Keratinocyte (primary cell): ENCODE data around the gene TMEM190. TPM values are rescaled to one million over a fixed set of nuclear protein-coding genes. Genes with fewer than 3 reads are reported as not detected.
A peak's percentile ranks its signal among the peaks of the same experiment; 100 is the strongest.

Experiments
- DNase-seq: peaks from one replicate; pipeline ENCODE4 v3.0.0-alpha.2; 2011; ENCODE audit warnings: low read depth, missing footprints, low spot score
- FAIRE-seq: peaks from 2 replicates; lab custom pipeline; 2011; peaks lifted over from hg19 to GRCh38; lab: Jason Lieb, UNC
- H2AFZ ChIP-seq: 2 replicates; pipeline ENCODE4 v1.6.0; 2012; ENCODE audit warnings: low read length, control low read depth, inconsistent platforms; ENCODE audit not compliant: control insufficient read depth
- H3K27ac ChIP-seq: 2 replicates; pipeline ENCODE4 v1.5.1; 2011; ENCODE audit warnings: low read length; ENCODE audit not compliant: control insufficient read depth, insufficient read depth
- H3K27me3 ChIP-seq: 3 replicates; pipeline ENCODE4 v1.6.0; 2011; ENCODE audit warnings: low read length; ENCODE audit not compliant: control insufficient read depth, insufficient read depth; ENCODE audit errors: extremely low read depth
- H3K36me3 ChIP-seq, 2 experiments: 2 replicates in 1 of 2; 3 replicates in 1 of 2; pipeline ENCODE4 v1.5.1; 2011; ENCODE audit warnings: low read length in 2 of 2, mild to moderate bottlenecking in 1 of 2; ENCODE audit not compliant: control insufficient read depth in 2 of 2, insufficient read depth in 2 of 2; ENCODE audit errors: extremely low read depth in 1 of 2
- H3K4me1 ChIP-seq: 3 replicates; pipeline ENCODE4 v1.5.1; 2011; ENCODE audit warnings: low read length; ENCODE audit not compliant: control insufficient read depth, insufficient read depth; ENCODE audit errors: extremely low read depth
- H3K4me2 ChIP-seq: 3 replicates; pipeline ENCODE4 v1.6.0; 2011; ENCODE audit warnings: low read depth, low read length; ENCODE audit not compliant: control insufficient read depth, insufficient read depth; ENCODE audit errors: extremely low read depth
- H3K4me3 ChIP-seq, 3 experiments: fragments of 200-600 bp in 1 of 3; sonication (generic) in 1 of 3; 2 replicates in 2 of 3; 3 replicates in 1 of 3; pipeline ENCODE4 v1.5.1; 2011 to 2016; ENCODE audit warnings: low read length in 3 of 3, mild to moderate bottlenecking in 3 of 3, control low read depth in 2 of 3, inconsistent platforms in 1 of 3, low read depth in 1 of 3, mixed read lengths in 1 of 3, mixed run types in 1 of 3, moderate library complexity in 1 of 3; ENCODE audit not compliant: control insufficient read depth in 2 of 3, insufficient read depth in 2 of 3; ENCODE audit errors: extremely low read depth in 1 of 3
- H3K79me2 ChIP-seq: 2 replicates; pipeline ENCODE4 v1.6.0; 2012; ENCODE audit warnings: low read length; ENCODE audit not compliant: control insufficient read depth, insufficient read depth
- H3K9ac ChIP-seq: 3 replicates; pipeline ENCODE4 v1.6.0; 2011; ENCODE audit warnings: low read length; ENCODE audit not compliant: control insufficient read depth, insufficient read depth; ENCODE audit errors: extremely low read depth
- H3K9me1 ChIP-seq: 3 replicates; pipeline ENCODE4 v1.6.0; 2011; ENCODE audit warnings: low read length; ENCODE audit not compliant: control insufficient read depth, insufficient read depth; ENCODE audit errors: extremely low read depth
- H3K9me3 ChIP-seq: 2 replicates; pipeline ENCODE4 v1.5.1; 2012; ENCODE audit warnings: low read depth, low read length; ENCODE audit not compliant: control insufficient read depth
- H4K20me1 ChIP-seq: 3 replicates; pipeline ENCODE4 v1.6.0; 2011; ENCODE audit warnings: low read length; ENCODE audit not compliant: control insufficient read depth, insufficient read depth; ENCODE audit errors: extremely low read depth
- CTCF ChIP-seq, 3 experiments: IDR thresholded peaks in 1 of 3; conservative IDR thresholded peaks in 1 of 3; optimal IDR thresholded peaks in 1 of 3; 2 replicates in 2 of 3; 3 replicates in 1 of 3; pipeline versions ENCODE3 to v1.5.1; 2011; ENCODE audit warnings: low read length in 3 of 3, mild to moderate bottlenecking in 3 of 3, moderate library complexity in 2 of 3, control low read depth in 1 of 3, inconsistent platforms in 1 of 3; ENCODE audit not compliant: insufficient read depth in 2 of 3; ENCODE audit errors: extremely low read depth in 1 of 3
- EZH2 ChIP-seq: IDR thresholded peaks from one replicate; pipeline ENCODE4 v1.6.1; 2012; ENCODE audit warnings: inconsistent platforms, mild to moderate bottlenecking, low read length, moderate library complexity
- dilution Hi-C: fragments of 300-500 bp; cut with MboI; formaldehyde crosslinking; loops from one replicate; pipeline ENCODE4 v1.7.0; 2020; ENCODE audit warnings: low sequenced_read_pairs; ENCODE audit not compliant: extremely low pct_ligation_motif_present
- polyA plus RNA-seq, 5 experiments: library from polyadenylated mRNA; depleted of rRNA in 3 of 5; stranded (reverse) in 3 of 5; stranded (forward) in 1 of 5; unstranded in 1 of 5; fragments of >200 nt; gene quantifications; 1 replicate in 1 of 5; 2 replicates in 3 of 5; 3 replicates in 1 of 5; pipeline versions ENCODE4 v1.2.1 to v1.2.3, GENCODE V29; 2011 to 2012; ENCODE audit warnings: missing spikeins in 2 of 5, low read depth in 1 of 5, low replicate concordance in 1 of 5

TMEM190 gene
- polyA plus RNA-seq, 1 donor (not counting 4 experiments of a cell fraction or from before 2014, with no cell fraction given): not detected

- Histone ChIP-seq H2AFZ (no peak overlapping the region), H3K9me1 (peaks cover 12% of the 10 kb centered on the region), H3K27ac (no peak overlapping the region), H3K4me1 (peaks cover 30% of the 10 kb centered on the region), H3K79me2 (peaks cover 43% of the 10 kb centered on the region), H3K36me3 (peaks cover 31 to 35% of the 10 kb centered on the region in 2 experiments), H3K27me3 (no peaks in the 10 kb centered on the region), H3K9ac (peak overlapping the region; percentile 92), H3K9me3 (no peaks in the 10 kb centered on the region), H3K4me2 (peak overlapping the region; percentile 93), H4K20me1 (peaks cover 44% of the 10 kb centered on the region), H3K4me3 (peak overlapping the region; percentile 76 to 97 (median 94))
- FAIRE-seq (no peak), DNase-seq (no peak)
- TF ChIP-seq CTCF (optimal IDR thresholded peaks at IDR 0.05 in 1 of 3, IDR thresholded peaks at IDR 0.05 in 1 of 3, conservative IDR thresholded peaks at IDR 0.05 in 1 of 3; ENCODE audit: extremely low read depth in 1 of 3, insufficient read depth in 2 of 3, low read length in 3 of 3) (no peak), EZH2 (no peak)
- dilution Hi-C loops: no loop called here
These were observed 11.3 kb downstream of the TMEM190 start for GRCh38 chr19:55387736-55388497.

- H3K27me3 ChIP-seq: no peaks in the 10 kb centered on the region
These were observed 13.0 kb downstream of the TMEM190 start for GRCh38 chr19:55389386-55390317.

More at GRCh38 chr19:55389386-55390317, 13.0 kb downstream of the TMEM190 start:
- Histone ChIP-seq H3K27ac (no peak overlapping the region), H3K4me3 (no peak overlapping the region), H3K4me1 (peaks cover 25% of the 10 kb centered on the region), H3K9me3 (no peaks in the 10 kb centered on the region), H3K4me2 (no peak overlapping the region), H3K79me2 (peaks cover 43% of the 10 kb centered on the region), H3K36me3 (peaks cover 31 to 35% of the 10 kb centered on the region in 2 experiments), H2AFZ (no peak overlapping the region), H4K20me1 (peaks cover 44% of the 10 kb centered on the region), H3K9me1 (peaks cover 12% of the 10 kb centered on the region), H3K9ac (peak overlapping the region; percentile 7)
- no peak for TF ChIP-seq CTCF (optimal IDR thresholded peaks at IDR 0.05 in 1 of 3, IDR thresholded peaks at IDR 0.05 in 1 of 3, conservative IDR thresholded peaks at IDR 0.05 in 1 of 3; ENCODE audit: extremely low read depth in 1 of 3, insufficient read depth in 2 of 3, low read length in 3 of 3)
- no peak for TF ChIP-seq EZH2
- DNase-seq: no peak
- dilution Hi-C loops: no loop called here
- FAIRE-seq: no peak
